ENCODE data around the gene APC2.
"Not testable (repeated sequence)": the region's sequence is repeated elsewhere in the genome, so short reads cannot be mapped to it uniquely, and the experiment has no call there.

Gene APC2

GRCh38 chr19:1432507-1432887 lies 17.4 kb upstream of the APC2 start:
- no peak for DNase-seq

GRCh38 chr19:1433119-1434039 lies 16.5 kb upstream of the APC2 start:
- no peak for DNase-seq

- DNase-seq, result no peak
Observed at GRCh38 chr19:1434040-1434366, 15.9 kb upstream of the APC2 start.

GRCh38 chr19:1434577-1435060 lies 15.3 kb upstream of the APC2 start:
- DNase-seq, result no peak

- DNase-seq, result no peak
Observed at GRCh38 chr19:1435378-1435989, 14.4 kb upstream of the APC2 start.

- DNase-seq, result no peak
Observed at GRCh38 chr19:1437609-1438008, 12.3 kb upstream of the APC2 start.

GRCh38 chr19:1438035-1438932 lies 11.6 kb upstream of the APC2 start, which contains the start of gene RPS15:
Gene RPS15 (plus strand): TSS chr19:1438396. CDS start chr19:1438426, 30 bp downstream.
- peak; percentile 97 for DNase-seq

- no peak for DNase-seq
Observed at GRCh38 chr19:1438933-1439354, 11.0 kb upstream of the APC2 start.

- not testable (repeated sequence) for DNase-seq
Observed at GRCh38 chr19:1439525-1440417, 10.2 kb upstream of the APC2 start.

GRCh38 chr19:1440418-1440801 lies 9.5 kb upstream of the APC2 start:
- DNase-seq, result no peak

GRCh38 chr19:1441022-1441426 lies 8.9 kb upstream of the APC2 start:
- DNase-seq, result no peak

- DNase-seq, result no peak
Observed at GRCh38 chr19:1441677-1442438, 8.1 kb upstream of the APC2 start.

GRCh38 chr19:1445185-1445931 lies 4.6 kb upstream of the APC2 start:
- peak; percentile 88 for DNase-seq

- DNase-seq, result peak; percentile 35
Observed at GRCh38 chr19:1445932-1446712, 3.8 kb upstream of the APC2 start.

- no peak for DNase-seq
Observed at GRCh38 chr19:1446713-1447481, 3.0 kb upstream of the APC2 start.

GRCh38 chr19:1447504-1447903 lies 2.4 kb upstream of the APC2 start:
- no peak for DNase-seq

- DNase-seq, result no peak
Observed at GRCh38 chr19:1447944-1448343, 2.0 kb upstream of the APC2 start.
